Gastrocnemius medialis (tissue), 4 donors: ENCODE results near the gene KCNMB4. TPM values are rescaled to one million over a fixed set of nuclear protein-coding genes. Genes with fewer than 3 reads are reported as not detected.

Source experiments
- ATAC-seq, 2 donors: fragments of 150-250 bp; one replicate each; pipeline ENCODE4 v1.9.1; 2016
- DNase-seq, 2 donors: peaks; one replicate each; pipeline ENCODE4 v3.0.0-alpha.2; 2019
- H3K27ac ChIP-seq, 4 donors: fragments of 200-600 bp; sonication (generic); 1 replicate in 1 of 4; 2 replicates in 3 of 4; pipeline ENCODE4 v1.5.1; 2016 to 2018; ENCODE audit warnings: mild to moderate bottlenecking in 2 of 4, moderate library complexity in 1 of 4
- H3K27me3 ChIP-seq, 3 donors: fragments of 200-600 bp; sonication (generic) in 2 of 3; 1 replicate in 1 of 3; 2 replicates in 2 of 3; pipeline versions ENCODE4 v1.5.1 to v1.6.0; 2016 to 2019; ENCODE audit warnings: mild to moderate bottlenecking in 1 of 3, moderate library complexity in 1 of 3
- H3K36me3 ChIP-seq, 2 donors: fragments of 200-600 bp; sonication (generic) in 1 of 2; one replicate each; pipeline ENCODE4 v1.5.1; 2017 to 2018
- H3K4me1 ChIP-seq, 2 donors: fragments of 200-600 bp; sonication (generic) in 1 of 2; one replicate each; pipeline ENCODE4 v1.5.1; 2016 to 2017; ENCODE audit warnings: mild to moderate bottlenecking in 2 of 2
- H3K4me3 ChIP-seq, 4 donors: fragments of 200-600 bp; sonication (generic) in 3 of 4; 1 replicate in 1 of 4; 2 replicates in 3 of 4; pipeline ENCODE4 v1.5.1; 2016 to 2019; ENCODE audit warnings: mild to moderate bottlenecking in 2 of 4
- H3K9me3 ChIP-seq, 3 donors: fragments of 200-600 bp; sonication (generic) in 2 of 3; 1 replicate in 1 of 3; 2 replicates in 2 of 3; pipeline ENCODE4 v1.5.1; 2016 to 2019
- POLR2A ChIP-seq, 2 donors: fragments of 450-650 bp; IDR thresholded peaks; one replicate each; pipeline ENCODE4 v1.6.1; 2017; ENCODE audit warnings: antibody characterized with exemption in 2 of 2, mild to moderate bottlenecking in 2 of 2, moderate library complexity in 2 of 2
- in situ Hi-C, 4 donors: fragments of 200-750 bp; cut with MboI; loops; one replicate each; pipeline versions ENCODE4 v1.15.0 to v1.8.0; 2017; ENCODE audit warnings: low sequenced_read_pairs in 4 of 4
- intact Hi-C: fragments of 100-400 bp; cut with DNase I; formaldehyde crosslinking; loops from one replicate; pipeline ENCODE4 v1.15.1; 2023; ENCODE audit warnings: low total_unique reads
- total RNA-seq, 4 donors: library from RNA; depleted of rRNA; stranded (reverse); fragments of >200 nt; gene quantifications; one replicate each; pipeline versions ENCODE4 v1.1.0 to v1.2.3, GENCODE V29; 2016
- TF ChIP-seq, protein P1 (sequence below), 5 experiments: fragments of 450-650 bp in 3 of 5; fragments of 200-600 bp in 2 of 5; sonication (generic) in 2 of 5; IDR thresholded peaks in 4 of 5; conservative IDR thresholded peaks in 1 of 5; 1 replicate in 4 of 5; 2 replicates in 1 of 5; pipeline ENCODE4 v1.5.1; 2016 to 2019; ENCODE audit warnings: antibody characterized with exemption in 5 of 5, mild to moderate bottlenecking in 3 of 5, moderate library complexity in 3 of 5

The KCNMB4 gene
- total RNA-seq, 4 donors from 2014 or later: 0.71 to 1.4 (median 1.3) TPM

DNA sequence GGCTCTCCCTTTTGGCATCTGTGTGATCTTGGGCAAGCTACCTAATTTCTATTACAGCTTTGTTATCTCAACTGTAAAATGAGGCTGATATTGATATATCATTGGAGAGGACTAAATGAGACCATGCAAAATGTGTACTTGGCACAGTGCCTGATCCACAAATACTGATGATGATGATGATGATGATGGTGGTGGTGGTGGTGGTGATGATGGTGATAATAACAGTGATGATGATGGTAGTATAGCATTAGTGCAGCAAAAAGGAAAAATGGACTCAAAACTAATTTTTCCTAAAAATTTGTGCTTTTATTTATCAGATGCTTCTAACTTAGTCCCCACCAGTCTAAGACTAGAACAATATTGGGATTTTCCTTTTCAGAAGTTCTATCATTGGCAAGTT, 70.7 kb downstream of the KCNMB4 start:
- Histone ChIP-seq H3K27ac (no peak overlapping the region), H3K36me3 (no peaks in the 10 kb centered on the region), H3K9me3 (no peaks in the 10 kb centered on the region), H3K4me3 (no peak overlapping the region), H3K4me1 (no peaks in the 10 kb centered on the region), H3K27me3 (no peaks in the 10 kb centered on the region)
- intact Hi-C loops (no loop called here), in situ Hi-C loops (no loop called here)
- DNase-seq (no peak), ATAC-seq (no peak)
- no peak for TF ChIP-seq POLR2A (IDR thresholded peaks at IDR 0.05)
- TF ChIP-seq, protein P1, sequence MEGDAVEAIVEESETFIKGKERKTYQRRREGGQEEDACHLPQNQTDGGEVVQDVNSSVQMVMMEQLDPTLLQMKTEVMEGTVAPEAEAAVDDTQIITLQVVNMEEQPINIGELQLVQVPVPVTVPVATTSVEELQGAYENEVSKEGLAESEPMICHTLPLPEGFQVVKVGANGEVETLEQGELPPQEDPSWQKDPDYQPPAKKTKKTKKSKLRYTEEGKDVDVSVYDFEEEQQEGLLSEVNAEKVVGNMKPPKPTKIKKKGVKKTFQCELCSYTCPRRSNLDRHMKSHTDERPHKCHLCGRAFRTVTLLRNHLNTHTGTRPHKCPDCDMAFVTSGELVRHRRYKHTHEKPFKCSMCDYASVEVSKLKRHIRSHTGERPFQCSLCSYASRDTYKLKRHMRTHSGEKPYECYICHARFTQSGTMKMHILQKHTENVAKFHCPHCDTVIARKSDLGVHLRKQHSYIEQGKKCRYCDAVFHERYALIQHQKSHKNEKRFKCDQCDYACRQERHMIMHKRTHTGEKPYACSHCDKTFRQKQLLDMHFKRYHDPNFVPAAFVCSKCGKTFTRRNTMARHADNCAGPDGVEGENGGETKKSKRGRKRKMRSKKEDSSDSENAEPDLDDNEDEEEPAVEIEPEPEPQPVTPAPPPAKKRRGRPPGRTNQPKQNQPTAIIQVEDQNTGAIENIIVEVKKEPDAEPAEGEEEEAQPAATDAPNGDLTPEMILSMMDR (IDR thresholded peaks at IDR 0.05 in 4 of 5, conservative IDR thresholded peaks at IDR 0.05 in 1 of 5): no peak

DNA sequence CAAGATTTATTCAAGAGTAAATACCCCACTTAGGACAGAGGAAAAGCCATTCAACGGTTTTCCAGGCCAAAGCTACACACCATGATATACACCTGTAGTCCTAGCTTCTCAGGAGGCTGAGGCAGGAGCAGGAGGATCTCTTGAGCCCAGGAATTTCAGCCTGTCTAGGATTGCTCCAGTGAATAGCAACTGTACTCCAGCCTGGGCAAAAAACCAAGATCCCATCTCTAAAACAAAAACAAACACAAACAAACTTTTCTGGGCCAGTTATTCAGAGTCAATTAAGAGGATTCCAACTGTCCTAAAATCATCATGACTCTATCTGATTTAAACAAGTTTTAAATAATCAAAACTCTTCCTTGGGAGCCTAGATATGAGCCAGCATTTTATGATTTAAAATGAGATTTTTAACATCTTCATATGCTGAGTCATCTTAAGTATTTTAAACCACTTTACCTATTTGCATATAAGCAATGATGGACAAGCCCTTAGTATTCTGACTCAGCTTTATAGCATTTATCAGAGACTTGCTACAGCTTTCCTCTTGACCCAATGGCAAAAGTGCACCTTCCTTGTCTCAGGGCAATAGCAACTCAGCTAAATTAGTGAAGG, 77.1 kb downstream of the KCNMB4 start:
- H3K36me3 ChIP-seq: no peaks in the 10 kb centered on the region
- in situ Hi-C loops: no loop called here
- no peaks in the 10 kb centered on the region for H3K4me1 ChIP-seq
- DNase-seq (no peak), ATAC-seq (no peak)
- intact Hi-C loops: no loop called here
- no peak for TF ChIP-seq POLR2A (IDR thresholded peaks at IDR 0.05)
- TF ChIP-seq, protein P1 (IDR thresholded peaks at IDR 0.05 in 4 of 5, conservative IDR thresholded peaks at IDR 0.05 in 1 of 5): no peak
- H3K4me3 ChIP-seq: no peak overlapping the region
- H3K9me3 ChIP-seq: no peaks in the 10 kb centered on the region
- H3K27ac ChIP-seq: no peak overlapping the region
- H3K27me3 ChIP-seq: no peaks in the 10 kb centered on the region

DNA sequence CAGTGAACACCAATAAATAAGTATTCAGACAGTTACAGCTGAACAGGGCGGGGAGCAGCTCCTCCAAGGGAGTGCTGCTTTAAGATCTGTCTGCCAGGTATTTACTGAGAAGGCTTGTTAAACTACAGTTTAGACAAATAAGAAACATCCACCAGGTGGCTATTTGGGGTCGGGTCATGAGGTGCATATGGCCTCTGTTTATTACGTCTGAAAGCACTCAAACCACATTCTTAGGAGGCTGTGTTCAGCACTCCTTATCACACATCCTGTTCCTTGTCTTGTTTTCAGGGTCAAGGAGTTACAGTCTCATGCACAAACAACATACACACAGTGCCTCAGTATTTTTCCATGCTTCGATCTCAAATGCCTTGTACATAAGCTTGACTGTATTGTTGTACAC, 78.8 kb downstream of the KCNMB4 start:
- TF ChIP-seq, protein P1 (IDR thresholded peaks at IDR 0.05 in 4 of 5, conservative IDR thresholded peaks at IDR 0.05 in 1 of 5): no peak
- TF ChIP-seq POLR2A (IDR thresholded peaks at IDR 0.05): no peak

DNA sequence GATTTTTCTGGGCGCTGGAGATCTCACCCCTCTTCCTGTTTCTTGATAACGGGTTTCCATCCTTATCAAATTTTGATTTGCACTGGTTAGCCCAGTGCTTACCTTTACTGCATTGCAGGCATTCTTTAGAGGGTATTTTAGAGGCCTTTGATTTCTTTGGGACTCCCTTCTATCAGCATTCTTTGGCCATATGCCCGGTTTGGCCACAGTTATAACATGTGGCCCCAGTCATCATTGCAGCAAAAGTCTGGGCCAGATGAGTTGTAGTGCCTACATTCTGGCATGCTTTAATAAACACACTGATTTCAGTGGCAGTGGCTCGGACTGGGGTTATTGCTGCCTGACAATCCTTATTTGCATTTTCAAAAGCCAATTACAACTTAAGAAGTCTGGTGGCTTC, 82.3 kb downstream of the KCNMB4 start:
- DNase-seq (no peak), ATAC-seq (no peak)
- Histone ChIP-seq H3K27me3 (no peaks in the 10 kb centered on the region), H3K4me3 (no peak overlapping the region), H3K27ac (no peak overlapping the region), H3K36me3 (no peaks in the 10 kb centered on the region), H3K4me1 (no peaks in the 10 kb centered on the region), H3K9me3 (no peaks in the 10 kb centered on the region)
- intact Hi-C loops (no loop called here), in situ Hi-C loops (no loop called here)
- no peak for TF ChIP-seq POLR2A (IDR thresholded peaks at IDR 0.05)
- TF ChIP-seq, protein P1 (IDR thresholded peaks at IDR 0.05 in 4 of 5, conservative IDR thresholded peaks at IDR 0.05 in 1 of 5): no peak

More for the DNA sequence above, 78.8 kb downstream of the KCNMB4 start:
- Histone ChIP-seq H3K4me1 (no peaks in the 10 kb centered on the region), H3K9me3 (no peaks in the 10 kb centered on the region), H3K27ac (no peak overlapping the region), H3K4me3 (no peak overlapping the region), H3K36me3 (no peaks in the 10 kb centered on the region), H3K27me3 (no peaks in the 10 kb centered on the region)
- no peak for ATAC-seq
- intact Hi-C loops (no loop called here), in situ Hi-C loops (no loop called here)
- no peak for DNase-seq
